Fibroblast of the conjunctiva (primary cell): ENCODE measurements around the gene OMP.

ENCODE experiments used
- DNase-seq: peaks from one replicate; pipeline ENCODE4 v3.0.0-alpha.2; 2010; ENCODE audit warnings: low read depth

OMP gene

GRCh38 chr11:77104727-77105126, 2.1 kb downstream of the OMP start:
- no peak for DNase-seq

- no peak for DNase-seq
Measured at GRCh38 chr11:77106321-77106720, 3.7 kb downstream of the OMP start.

DNA sequence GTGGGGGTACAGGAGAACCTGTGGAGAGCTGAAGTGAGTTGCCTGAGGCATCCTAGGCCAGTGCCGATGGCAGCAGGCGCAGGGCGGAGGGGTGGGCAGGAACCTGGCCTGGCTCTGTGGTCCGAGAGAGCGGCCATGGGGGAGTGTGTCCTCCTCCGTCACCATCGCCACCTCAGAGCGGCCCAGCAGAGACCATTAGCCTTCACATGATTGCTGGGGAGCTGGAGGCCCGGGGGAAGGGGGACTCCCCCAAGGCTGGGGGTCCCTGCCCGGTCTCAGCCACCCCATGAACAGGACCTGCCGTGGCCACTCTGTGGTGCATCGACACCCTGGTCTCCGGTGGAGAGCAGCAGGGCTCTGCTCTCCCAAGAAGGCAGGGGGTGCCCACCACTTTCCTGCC, 4.1 kb downstream of the OMP start:
- DNase-seq = no peak

- peak; percentile 66 for DNase-seq
Measured at GRCh38 chr11:77107950-77108349, 5.3 kb downstream of the OMP start.

DNA sequence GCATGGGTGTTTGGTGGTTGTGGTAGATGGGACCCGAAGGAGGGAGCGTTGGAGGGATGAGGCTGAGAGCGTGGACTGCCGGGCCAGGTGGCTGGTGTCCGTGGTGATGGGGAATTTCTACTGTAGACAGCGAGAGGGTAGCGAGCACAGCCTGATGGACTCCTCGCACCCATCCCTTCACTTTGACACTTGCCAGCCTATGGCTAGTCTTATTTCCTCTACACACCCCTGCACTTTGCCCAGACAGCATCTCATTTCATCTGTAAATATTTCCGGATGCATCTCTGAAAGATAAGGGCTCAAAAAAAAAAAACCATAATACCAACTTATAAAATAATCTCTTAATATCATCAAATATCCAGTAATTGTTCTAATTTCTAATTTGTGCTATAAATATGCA, 5.8 kb downstream of the OMP start:
- no peak for DNase-seq

DNA sequence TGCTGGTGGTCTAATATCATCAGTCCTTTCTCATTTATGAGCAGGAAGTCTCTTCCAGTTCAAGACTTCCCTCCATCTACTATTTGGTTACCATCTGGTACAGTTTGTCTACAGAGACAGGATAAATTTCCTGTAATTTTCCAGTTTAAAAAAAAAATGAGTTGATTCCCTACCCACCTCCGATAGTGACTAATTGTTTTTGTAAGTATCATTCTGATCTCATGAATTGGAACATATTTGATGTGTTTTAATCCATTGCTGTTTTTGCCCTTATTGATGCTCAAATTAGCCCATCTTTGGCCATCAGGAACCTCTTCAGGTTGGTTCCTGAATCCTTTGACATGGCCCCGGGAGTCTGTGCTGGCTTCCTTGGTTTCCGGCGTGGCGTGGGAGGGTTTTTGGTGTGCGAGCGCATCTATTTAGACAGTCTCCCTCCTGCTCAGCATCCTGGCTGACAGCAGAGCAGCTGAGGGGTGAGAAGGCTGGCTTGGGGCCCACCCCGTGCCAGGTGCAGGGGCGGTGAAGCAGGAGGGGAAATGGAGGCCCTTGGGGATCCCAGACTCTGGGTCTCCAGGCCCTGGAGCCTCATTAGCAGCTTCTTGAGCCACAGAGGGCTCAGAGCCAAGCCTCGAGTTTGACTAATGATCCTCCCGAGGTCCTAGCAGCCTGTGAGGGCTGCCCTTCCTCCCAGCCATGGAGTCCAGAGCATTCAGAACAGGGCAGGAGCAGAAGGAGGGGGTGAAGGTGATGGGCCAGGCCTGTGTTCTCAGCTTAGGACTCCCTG, 6.8 kb downstream of the OMP start:
- no peak for DNase-seq

DNA sequence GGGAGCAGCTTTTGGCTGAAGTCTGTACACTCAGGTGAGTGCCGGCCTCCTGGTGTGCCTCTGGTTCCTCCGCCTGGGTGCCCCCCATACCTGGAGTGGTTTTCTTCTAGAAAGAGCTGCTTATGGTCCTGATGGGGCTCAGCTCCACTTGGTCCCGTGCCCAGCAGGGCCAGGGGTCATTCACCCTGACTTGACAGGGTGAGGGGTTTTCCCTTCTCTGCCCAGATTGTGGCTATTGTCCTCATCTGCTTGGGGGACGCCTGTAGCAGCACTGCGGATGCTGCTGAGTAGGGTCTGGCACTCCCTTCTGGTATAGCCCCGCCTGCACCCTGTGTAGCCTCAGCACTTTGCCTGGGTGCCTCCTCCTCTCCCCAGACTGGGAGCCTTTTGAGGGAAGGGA, 8.2 kb downstream of the OMP start:
- DNase-seq = no peak

DNA sequence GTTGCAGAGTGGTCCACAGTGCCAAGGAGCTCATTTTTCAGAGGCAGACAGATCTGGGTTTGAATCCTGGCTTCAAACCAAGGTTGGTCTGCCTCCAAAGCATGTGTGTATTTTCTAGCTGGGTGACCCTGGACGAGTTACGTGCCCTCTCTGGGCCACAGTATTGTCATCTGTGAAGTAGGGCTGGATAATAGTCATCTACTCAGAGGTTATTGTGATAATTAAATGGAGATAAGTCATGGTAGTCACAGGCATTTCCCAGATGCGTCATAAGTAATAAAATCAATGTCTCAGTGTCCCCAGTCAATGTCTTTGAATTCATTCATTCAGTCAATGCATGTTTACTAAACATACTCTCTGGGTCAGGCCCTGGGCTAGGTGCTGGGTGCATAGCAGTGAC, 8.6 kb downstream of the OMP start:
- no peak for DNase-seq

DNA sequence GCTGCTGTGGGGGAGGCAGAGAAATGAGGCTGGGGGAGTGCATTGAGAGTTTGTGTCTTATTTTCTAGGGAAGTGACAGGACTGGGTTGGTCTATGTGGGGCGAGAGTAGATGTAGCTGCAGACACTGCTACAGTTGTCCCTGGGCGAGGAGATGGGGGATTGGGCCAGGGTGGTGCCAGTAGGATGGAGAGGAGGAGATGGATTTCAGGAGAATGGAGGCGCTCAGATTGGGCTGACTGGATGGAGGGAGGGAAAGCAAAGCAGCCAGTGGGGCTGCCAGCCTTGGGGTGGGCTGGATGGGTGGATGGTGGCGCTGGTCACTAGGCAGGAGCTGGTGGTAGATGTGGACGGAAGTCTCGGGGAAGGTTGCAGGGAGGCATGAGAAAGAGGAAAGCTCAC, 9.3 kb downstream of the OMP start:
- DNase-seq = no peak

- DNase-seq = no peak
Measured at GRCh38 chr11:77112641-77113381, 10.2 kb downstream of the OMP start.

- DNase-seq = no peak
Measured at GRCh38 chr11:77113382-77114088, 10.9 kb downstream of the OMP start.

DNA sequence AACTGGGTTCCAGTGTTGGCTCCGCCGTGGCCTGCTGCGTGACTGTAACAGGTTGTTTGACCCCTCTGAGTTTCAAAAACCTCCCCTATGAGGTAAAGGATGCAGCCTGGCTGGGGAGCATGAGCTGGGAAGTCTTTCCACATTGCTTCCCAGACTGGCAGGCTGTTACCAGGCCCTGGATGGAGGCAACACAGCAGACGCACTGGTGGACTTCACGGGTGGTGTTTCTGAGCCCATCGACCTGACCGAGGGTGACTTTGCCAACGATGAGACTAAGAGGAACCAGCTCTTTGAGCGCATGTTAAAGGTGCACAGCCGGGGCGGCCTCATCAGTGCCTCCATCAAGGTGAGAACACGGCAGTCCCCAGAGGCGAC, 11.4 kb downstream of the OMP start:
- DNase-seq = no peak

DNA sequence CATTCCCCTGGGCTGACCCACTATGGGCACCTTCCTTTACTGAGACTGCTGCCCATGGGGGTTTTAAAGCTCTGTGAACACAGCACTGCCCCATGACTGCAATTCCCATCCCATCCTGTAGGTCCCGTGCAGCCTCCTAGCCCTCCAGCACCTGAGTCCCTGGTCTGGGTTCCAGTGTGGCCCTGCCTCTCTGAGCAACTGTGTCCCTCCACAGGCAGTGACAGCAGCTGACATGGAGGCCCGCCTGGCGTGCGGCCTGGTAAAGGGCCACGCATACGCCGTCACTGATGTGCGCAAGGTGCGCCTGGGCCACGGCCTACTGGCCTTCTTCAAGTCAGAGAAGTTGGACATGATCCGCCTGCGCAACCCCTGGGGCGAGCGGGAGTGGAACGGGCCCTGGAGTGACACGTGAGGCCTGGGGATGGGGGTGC, 12.6 kb downstream of the OMP start:
- no peak for DNase-seq

DNA sequence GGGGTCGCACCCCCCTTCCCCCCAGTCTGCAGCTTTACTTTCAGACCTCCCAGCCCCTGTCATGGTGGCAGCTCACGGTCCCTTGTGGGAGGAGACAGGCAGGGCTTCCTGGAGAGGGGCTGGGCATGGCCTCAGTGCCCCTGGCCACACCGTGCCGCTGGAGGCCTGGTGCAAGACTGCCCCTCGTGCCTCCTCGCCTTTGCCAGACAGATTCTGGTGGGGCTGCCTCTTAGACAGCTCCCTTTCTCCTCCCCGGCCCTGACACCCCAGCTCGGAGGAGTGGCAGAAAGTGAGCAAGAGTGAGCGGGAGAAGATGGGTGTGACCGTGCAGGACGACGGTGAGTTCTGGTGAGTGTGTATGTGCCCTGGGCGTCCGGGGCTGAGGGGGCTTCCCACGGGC, 13.3 kb downstream of the OMP start:
- DNase-seq = no peak

GRCh38 chr11:77117492-77117891, 14.9 kb downstream of the OMP start:
- DNase-seq = no peak

GRCh38 chr11:77118086-77118485, 15.4 kb downstream of the OMP start:
- no peak for DNase-seq

GRCh38 chr11:77118971-77119370, 16.3 kb downstream of the OMP start:
- no peak for DNase-seq

DNA sequence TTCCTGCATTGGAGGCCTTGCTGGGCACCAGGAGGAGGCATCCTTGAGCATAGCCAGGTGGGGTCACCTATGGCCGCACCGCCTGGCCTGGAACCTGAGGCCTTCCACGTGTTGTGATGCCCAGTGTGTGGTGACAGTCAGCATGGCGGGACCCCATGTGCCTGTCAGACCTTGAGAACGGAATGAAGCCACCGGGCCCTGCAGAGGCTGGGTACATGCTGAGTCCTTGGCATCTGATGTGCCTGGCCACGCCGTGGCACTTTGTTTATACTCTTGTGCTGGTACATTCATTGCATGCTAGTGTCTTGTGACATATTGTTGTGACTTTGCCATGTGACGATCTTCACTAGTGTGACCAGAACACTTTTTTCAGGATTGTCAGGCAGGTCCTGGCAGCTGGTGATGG, 16.9 kb downstream of the OMP start:
- no peak for DNase-seq

DNA sequence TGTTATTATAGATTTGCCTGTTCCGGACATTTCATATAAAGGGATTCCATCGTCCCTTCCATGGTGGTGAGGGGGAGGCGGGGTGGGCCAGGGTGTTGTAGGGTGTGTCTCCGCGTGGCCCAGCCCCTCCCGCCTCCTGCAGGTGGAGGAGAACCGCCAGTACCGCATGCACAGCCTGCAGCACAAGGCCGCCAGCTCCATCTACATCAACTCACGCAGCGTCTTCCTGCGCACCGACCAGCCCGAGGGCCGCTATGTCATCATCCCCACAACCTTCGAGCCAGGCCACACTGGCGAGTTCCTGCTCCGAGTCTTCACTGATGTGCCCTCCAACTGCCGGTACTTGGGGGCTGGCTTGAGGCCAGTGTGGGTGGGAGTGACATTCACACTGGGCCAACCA, 17.9 kb downstream of the OMP start:
- DNase-seq = no peak

GRCh38 chr11:77121096-77121640, 18.5 kb downstream of the OMP start:
- DNase-seq = no peak

DNA sequence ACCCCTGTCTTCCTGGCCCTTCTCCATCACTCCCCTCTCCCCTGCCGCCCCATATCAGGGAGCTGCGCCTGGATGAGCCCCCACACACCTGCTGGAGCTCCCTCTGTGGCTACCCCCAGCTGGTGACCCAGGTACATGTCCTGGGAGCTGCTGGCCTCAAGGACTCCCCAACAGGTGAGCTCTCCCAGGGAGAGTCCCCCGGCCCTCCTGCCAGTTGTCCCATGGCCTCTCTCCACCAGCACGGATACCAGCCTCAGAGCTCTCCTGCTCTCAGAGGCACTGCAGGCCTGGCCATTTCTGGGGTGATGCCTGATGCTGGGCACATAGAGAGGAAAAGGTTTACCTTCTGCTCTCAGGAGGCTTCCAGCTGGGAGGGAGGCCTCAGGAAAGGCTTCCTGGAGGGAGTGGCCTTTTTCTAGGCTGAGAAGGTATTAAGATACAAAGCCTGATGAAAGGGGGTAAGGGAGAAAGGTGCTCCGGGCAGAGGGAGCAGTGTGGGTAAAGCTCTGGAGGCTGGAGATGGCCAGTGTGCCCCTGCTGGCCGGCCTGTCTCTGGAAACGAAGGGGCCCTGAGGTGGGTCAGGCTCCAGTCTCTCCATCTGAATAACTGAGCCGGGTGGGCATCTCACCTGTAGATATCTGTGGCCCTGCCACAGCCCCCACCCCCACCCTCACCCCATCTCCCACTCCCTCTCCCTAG, 19.4 kb downstream of the OMP start:
- no peak for DNase-seq

DNA sequence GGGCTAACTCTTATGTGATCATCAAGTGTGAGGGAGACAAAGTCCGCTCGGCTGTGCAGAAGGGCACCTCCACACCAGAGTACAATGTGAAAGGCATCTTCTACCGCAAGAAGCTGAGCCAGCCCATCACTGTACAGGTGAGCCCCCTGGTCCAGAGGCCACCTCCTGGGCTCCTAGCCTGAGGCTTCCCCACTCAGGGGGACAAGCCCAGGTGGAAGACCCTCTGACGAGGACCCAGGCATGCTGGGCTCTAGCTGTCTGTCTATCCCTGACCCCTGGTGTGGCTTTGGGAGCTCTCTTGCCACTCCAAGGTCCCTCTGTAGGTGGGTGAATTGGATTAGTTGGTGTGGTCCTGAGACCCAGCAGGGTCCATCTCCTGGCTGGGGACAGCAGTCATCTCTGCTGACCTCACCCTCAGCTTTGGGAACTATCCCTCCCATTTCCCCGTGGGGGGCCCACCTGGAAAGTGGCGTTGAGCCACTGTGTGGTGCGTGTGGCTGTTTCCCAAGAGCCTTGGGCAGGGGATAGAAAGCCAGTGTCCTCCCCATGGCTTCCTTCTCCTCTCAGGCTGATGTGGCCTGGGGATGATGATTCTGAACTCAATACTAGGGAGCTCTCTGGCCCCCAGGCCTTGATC, 20.1 kb downstream of the OMP start:
- DNase-seq = no peak
